ENCODE data around the gene TFDP1.

The TFDP1 gene

DNA sequence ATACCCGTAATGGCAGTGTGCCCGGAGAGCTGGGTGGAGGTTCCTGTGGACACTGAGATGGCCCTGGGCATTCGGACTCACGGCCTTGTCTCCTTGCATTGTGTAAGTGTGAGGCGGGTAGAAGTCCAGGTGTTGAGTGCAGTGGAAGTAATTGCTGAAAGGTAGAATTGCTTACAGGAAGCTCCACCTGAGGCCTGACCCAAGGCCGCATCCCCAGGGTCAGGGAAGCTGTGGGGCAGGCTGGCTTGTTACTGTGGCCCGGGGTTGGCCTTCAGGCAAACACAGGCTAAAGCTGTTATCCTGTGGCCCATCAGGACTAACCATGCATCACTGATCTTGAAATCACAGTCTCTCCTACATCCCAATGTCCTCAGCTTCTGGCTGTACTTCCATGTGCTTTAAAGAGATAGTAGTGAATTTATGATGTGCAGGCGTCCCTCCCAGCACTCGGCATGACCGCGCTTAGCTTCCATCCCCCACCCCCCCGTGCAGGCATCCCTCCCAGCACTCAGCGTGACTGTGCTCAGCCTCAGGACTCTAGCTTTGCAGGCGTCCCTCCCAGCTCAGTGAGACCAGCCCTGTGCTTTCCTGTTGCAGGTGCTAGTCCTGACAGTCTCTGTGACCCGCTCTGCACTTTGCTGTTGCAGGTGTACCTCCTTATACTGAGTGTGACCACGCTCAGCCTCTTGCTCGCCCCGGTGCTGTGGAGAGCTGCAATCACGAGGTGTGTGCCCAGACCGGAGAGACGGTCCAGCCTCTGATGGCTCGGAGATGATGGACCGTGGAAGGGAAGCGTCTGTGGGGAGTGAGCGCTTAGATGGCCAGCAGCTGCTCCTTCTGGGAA is 35.6 kb upstream of the TFDP1 start:
- H3K27ac ChIP-seq = 0 out of 2 replicates have a peak overlapping the region, but pooled peaks have one; percentile 5
- POLR2A ChIA-PET (ENCODE audit: low non-redundant PET) = no interaction called here
- TF ChIP-seq, protein P1, sequence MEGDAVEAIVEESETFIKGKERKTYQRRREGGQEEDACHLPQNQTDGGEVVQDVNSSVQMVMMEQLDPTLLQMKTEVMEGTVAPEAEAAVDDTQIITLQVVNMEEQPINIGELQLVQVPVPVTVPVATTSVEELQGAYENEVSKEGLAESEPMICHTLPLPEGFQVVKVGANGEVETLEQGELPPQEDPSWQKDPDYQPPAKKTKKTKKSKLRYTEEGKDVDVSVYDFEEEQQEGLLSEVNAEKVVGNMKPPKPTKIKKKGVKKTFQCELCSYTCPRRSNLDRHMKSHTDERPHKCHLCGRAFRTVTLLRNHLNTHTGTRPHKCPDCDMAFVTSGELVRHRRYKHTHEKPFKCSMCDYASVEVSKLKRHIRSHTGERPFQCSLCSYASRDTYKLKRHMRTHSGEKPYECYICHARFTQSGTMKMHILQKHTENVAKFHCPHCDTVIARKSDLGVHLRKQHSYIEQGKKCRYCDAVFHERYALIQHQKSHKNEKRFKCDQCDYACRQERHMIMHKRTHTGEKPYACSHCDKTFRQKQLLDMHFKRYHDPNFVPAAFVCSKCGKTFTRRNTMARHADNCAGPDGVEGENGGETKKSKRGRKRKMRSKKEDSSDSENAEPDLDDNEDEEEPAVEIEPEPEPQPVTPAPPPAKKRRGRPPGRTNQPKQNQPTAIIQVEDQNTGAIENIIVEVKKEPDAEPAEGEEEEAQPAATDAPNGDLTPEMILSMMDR (conservative IDR thresholded peaks at IDR 0.05; ENCODE audit: low read depth) = no peak
- CTCF ChIA-PET = no interaction called here
- no peak for DNase-seq (ENCODE audit: low spot score)

DNA sequence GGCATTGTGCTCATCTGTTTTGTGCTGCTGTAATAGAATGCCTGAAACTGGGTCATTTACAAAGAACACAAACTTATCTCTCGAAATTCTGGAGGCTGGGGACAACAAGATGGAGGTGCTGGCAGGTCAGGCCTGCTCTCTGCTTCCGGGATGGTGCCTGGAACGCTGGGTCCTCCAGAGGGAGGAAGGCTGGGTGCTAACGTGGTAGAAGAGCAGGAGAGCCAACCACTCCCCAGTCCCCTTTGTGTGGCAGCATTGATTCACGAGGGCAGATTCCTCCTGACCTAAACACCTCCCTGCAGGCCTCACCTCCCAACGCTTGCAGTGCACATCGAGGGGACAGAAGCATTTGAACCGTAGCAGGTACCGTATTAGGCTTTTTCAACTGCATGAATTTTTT is 34.1 kb upstream of the TFDP1 start:
- POLR2A ChIA-PET (ENCODE audit: low non-redundant PET) = no interaction called here
- CTCF ChIA-PET = no interaction called here
- TF ChIP-seq, protein P1 (conservative IDR thresholded peaks at IDR 0.05; ENCODE audit: low read depth) = no peak
- H3K27ac ChIP-seq = no peak overlapping the region
- no peak for DNase-seq (ENCODE audit: low spot score)

DNA sequence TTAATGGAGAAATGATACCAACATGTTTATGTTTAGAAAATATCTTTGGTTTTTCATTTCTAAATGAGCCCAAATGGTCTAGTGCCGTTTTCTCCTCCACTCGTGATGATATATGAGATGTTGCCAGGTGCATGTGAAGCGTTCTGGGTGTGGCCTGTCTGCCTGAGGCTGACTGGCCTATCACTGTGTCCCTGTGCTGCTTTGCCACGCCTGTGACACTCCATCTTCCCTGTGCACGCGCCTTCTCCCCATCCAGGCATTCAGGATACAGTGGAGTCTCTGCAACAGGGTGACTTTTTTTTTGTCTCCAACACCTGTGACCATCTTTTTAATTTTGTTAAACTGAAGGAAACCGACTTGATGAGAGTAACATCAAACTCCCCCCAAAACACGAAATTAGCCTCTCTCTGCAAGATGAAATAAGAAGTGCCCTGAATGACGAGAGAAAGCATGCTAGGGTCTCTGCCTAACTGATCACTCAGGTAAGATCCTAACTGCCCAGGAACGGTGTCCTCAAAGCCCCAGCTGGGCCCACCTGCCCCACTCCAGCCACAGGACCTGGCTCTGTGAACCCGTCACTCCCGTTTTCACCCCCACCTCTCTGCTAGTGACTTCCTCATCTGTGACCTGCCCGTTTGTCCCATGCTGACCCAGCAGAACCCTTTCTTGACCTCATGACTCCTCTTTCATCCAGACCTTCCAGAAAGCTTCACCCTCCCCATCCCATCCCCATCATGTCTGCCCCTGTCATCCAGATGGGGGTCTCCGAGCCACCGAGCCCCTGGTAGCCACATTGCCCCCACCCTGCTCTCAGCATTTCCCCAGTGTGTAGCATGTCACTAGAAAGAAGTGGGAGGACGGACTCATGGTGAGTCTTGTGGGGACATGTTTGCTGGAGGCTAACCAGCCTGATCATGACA is 33.2 kb upstream of the TFDP1 start:
- POLR2A ChIA-PET (ENCODE audit: low non-redundant PET) = no interaction called here
- peak overlapping the region; percentile 21; the same call in 1 of the 2 replicates for H3K27ac ChIP-seq
- DNase-seq (ENCODE audit: low spot score) = no peak
- TF ChIP-seq, protein P1 (conservative IDR thresholded peaks at IDR 0.05; ENCODE audit: low read depth) = no peak
- CTCF ChIA-PET = no interaction called here

DNA sequence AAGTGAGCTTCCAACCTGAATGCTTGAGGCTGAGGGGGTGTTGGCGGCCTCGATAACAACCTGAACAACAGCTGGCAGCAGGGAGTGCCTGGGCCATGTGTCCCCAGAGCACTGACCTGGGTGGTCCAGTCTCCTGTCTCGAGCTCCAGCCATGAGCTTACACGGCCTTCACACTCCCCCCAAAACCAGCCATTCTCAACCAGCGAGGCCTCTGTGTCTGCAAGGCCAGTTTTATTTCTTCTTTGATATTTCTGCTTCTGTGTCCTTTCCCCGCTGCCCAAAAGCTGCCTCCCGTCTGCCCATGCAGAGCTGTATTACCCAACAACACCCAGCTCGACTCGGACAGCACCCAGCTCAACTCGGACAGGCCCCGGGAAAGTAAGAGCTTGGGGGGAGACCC is 32.5 kb upstream of the TFDP1 start:
- TF ChIP-seq, protein P1 (conservative IDR thresholded peaks at IDR 0.05; ENCODE audit: low read depth) = no peak
- peak overlapping the region; percentile 21; the same call in 1 of the 2 replicates for H3K27ac ChIP-seq
- no peak for DNase-seq (ENCODE audit: low spot score)
- POLR2A ChIA-PET (ENCODE audit: low non-redundant PET) = no interaction called here
- CTCF ChIA-PET = no interaction called here

DNA sequence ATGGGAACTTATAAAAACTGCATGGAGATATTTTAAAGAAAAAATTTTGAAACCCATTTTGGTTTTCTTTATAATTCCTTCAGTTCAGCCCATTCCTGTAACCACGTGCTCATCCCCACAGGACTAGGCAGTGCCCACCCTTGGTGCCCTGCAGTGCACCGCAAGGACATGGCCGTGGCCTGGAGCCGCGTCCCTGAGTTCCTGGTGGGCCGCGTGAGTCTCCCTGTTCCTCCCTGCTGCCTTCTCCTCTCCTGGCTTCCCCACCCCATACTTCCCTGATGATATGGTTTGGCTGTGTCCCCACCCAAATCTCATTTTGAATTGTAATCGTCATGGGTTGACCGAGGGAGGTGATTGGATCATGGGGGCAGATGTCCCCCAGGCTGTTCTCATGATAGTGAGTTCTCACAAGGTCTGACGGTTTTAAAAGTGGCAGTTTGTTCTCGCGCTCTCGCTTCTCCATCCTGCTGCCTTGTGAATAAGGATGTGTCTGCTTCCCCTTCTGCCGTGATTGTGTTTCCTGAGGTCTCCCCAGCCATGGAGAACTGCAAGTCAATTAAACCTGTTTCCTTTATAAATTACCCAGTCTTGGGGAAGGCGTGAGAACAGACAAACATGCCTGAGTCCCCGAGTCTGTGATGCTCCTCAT is 31.6 kb upstream of the TFDP1 start:
- H3K27ac ChIP-seq = no peak overlapping the region

More for the DNA sequence above, 31.6 kb upstream of the TFDP1 start:
- TF ChIP-seq, protein P1 (conservative IDR thresholded peaks at IDR 0.05; ENCODE audit: low read depth) = no peak
- POLR2A ChIA-PET (ENCODE audit: low non-redundant PET) = no interaction called here
- no peak for DNase-seq (ENCODE audit: low spot score)
- CTCF ChIA-PET = no interaction called here

Measured in RWPE1 (cell line).